GM21576 (cell line): ENCODE results near the gene RHBDL1.
A peak's percentile ranks its signal among the peaks of the same experiment; 100 is the strongest.

Experiments used
- ATAC-seq: cut with Tn5 transposase; IDR thresholded peaks from one replicate; pipeline ENCODE4 v1.9.1; 2021; ENCODE audit warnings: mild to moderate bottlenecking, moderate library complexity; ENCODE audit not compliant: unreplicated experiment

RHBDL1 gene

DNA sequence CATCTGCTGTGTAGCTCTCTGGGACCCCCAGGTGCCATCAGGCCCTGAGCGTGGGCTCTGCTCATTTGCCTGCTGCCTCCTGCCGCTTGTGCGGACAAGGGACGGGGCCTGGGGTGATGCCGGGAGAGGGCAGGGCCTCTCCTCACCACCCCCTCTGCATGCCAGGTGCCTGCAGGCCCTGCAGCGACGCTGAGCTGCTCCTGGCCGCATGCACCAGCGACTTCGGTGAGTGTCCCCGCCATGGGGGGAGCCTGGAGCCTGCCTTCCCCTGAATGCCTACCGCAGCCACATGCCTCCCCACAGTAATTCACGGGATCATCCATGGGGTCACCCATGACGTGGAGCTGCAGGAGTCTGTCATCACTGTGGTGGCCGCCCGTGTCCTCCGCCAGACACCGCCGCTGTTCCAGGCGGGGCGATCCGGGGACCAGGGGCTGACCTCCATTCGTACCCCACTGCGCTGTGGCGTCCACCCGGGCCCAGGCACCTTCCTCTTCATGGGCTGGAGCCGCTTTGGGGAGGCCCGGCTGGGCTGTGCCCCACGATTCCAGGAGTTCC is 41.4 kb downstream of the RHBDL1 start:
- ATAC-seq = no peak

DNA sequence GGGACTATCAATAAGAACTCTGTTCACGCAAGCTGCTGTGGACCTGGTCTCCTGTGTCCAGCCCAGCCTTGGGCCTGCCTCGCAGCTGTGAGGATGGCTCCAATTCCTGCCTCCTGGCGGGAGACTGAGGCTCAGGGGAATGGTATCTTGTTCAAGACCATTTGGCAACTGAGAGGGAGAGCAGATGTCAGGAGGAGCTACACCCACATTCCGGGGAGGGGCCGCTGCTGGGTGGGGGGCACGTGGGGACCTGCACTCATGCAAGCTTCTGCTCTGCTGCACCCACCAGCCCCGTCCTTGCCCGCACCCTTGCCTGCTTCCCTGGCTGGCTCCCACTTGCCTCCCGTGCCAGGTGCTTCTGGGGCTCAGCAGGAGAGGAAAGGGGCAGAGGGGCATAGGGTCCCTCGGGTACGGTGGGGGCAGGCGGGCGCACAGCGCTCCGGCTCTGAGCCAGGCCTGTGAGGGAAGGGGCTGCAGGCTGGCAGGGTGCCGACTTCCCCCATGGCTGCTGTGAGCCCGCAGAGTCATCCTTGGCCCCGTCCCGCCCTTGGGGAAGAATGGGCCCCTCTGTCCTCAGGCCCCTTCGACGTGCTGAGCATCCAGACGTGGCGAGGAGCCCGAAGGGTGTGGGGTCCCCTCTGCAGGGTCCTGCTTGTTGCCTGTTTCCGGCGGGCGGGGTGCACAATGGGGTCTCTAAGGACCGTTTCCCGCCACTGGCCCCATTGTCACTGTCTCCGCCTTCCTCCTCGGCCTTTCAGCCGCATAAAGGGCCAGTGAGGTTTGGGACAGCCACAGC is 42.2 kb downstream of the RHBDL1 start:
- no peak for ATAC-seq

DNA sequence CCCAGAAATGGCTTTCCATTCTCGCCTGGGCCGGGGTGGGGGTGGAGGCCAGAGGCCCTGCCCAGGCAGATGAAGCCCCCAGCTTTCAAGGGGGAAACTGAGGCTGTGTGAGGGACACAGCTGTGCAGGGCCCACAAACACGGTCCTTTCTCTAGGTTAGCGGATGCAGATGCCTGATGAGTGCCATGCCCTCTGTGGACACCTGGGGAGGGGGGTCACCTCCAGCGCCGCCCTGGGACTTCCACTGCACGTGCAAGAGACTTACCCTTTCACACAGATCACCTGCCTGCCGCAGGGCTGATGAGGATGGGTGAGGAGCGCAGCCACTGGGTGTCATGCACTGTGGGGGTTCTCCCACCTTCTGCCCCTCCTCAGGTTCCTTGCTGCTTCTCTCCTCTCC is 42.9 kb downstream of the RHBDL1 start:
- no peak for ATAC-seq

DNA sequence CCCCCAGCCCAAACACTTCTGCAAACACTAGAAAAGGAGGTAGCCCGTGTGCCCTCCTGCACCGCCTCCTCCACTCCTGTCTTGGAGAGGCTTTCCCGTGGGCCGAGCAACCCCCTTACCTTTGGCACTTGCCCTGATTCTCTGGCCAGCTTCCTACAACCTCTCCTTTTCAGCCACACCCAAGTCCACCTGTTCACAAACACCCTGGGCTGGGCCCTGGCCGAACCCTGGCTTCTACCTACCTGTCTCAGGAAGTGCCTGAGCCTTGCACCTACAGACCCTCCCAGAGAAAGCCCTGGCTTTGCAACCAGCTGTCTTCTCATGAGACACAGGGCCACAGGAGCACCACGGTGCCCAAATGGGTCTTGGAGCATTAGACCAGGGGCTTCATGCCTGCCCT is 43.5 kb downstream of the RHBDL1 start:
- no peak for ATAC-seq

DNA sequence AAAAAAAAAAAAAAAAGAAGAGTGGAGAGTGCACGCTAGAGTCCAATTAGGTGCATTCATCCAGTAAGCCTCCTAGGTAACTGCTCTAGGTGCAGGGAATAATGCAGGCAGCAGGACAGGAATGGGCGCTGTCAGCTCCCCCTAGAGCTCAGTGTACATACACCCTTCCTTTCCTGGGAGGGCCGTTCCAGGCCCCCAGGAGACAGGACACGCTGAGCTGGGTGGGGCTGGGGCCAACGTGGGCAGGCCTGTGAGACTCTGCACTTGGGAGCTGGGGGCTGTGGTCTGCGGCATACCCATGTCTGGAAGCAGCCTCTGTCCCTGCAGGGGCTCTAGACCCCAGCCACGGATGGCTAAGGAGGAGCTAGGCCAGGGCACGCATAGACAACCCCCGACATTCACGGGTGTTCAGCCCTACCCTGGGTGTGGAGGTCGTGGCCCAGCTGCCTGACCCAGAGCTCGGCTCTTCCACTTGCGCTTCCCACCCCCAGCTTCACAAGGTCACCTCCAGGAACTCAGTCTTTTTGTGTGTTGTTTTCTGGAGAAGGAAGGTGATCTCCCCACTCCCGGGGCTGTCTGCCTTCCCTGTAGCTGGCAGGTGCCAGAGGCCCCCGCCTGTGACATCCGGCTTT is 44.5 kb downstream of the RHBDL1 start:
- no peak for ATAC-seq

DNA sequence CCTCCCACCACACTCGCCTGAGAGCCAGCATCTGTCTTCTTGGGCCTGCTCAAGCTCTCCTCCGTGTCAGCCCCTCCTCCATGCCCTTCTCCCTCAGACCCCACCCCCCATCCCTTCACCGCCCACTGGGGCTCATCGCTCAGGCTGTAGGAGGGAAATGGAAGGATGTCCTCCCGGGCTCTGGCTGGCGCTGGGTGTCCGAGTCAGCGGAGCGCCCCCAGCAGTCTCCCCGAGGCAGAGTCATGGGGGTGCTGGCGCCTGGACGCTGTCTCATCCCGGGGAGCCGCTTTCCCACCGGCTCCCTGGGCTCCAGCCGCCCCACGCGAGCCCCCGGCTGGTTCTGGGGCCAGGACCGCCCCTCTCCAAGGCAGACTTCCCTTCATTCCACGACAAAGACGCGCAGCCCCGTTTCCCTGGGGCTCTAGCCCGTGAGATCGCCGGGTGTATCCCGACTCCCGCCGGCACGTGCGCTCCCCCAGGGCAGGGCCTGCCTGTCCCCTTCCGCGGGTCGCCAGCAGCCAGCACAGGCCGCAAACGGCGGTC is 45.0 kb downstream of the RHBDL1 start:
- peak; percentile 26 for ATAC-seq

DNA sequence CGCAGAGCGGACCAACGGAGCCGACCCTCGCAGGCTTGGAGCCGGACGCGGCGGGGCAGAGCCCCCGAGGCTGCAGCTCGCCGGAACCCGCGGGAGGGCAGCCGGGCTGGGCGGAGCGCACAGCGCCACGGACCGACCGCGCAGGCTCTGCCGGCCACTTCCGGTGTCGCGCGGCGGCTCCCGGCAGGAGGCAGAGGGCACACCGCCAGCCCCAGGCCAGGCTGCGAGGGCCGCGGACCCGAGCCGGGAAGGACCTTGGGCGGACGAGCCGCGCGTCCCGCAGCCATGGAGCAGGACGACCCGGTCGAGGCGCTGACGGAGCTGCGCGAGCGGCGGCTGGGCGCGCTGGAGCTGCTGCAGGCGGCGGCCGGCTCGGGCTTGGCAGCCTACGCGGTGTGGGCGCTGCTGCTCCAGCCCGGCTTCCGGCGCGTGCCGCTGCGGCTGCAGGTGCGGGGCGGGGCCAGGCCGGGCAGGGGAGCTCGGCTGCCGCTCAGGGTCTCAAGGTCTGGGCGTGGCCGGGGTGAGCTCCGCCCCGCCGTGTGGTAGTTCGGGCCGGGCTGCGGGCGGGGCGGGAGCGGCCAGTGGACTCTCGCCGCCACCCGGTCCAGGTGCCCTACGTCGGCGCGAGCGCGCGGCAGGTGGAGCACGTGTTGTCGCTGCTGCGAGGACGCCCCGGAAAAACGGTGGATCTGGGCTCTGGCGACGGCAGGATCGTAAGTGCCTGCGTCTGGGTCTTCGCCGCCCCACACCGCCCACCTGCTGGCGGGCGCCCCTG is 45.7 kb downstream of the RHBDL1 start, which contains the start of gene ANTKMT:
TSS of gene ANTKMT (plus strand) at position 157 of the 775 bp plus-strand sequence. CDS start at position 286, 129 bp downstream.
- ATAC-seq = peak; percentile 54

DNA sequence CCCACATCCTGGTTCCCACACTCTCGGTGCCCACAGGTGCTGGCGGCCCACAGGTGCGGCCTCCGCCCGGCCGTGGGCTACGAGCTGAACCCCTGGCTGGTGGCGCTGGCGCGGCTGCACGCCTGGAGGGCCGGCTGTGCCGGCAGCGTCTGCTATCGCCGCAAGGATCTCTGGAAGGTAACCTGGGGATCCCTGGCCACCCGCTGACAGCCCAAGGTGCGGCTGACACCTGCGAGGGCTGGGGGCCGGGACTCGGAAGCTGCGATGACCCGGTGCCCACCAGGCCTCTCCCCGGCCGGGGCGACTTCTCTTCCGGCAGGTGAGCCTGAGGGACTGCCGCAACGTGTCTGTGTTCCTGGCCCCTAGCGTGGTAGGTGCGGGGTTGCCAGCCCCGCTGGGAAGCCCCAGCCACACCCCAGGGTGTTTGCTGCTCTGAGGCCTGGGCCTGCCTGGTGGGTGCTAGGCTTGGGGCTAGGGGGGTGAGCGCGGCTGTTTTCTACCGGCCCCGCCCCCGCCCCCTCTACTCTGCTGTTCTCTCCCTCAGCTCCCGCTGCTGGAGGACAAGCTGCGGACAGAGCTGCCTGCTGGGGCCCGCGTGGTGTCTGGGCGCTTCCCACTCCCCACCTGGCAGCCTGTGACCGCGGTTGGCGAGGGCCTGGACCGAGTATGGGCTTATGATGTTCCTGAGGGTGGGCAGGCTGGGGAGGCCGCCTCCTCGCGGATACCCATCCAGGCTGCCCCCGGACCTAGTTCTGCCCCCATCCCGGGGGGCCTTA is 46.5 kb downstream of the RHBDL1 start:
- ATAC-seq = no peak

DNA sequence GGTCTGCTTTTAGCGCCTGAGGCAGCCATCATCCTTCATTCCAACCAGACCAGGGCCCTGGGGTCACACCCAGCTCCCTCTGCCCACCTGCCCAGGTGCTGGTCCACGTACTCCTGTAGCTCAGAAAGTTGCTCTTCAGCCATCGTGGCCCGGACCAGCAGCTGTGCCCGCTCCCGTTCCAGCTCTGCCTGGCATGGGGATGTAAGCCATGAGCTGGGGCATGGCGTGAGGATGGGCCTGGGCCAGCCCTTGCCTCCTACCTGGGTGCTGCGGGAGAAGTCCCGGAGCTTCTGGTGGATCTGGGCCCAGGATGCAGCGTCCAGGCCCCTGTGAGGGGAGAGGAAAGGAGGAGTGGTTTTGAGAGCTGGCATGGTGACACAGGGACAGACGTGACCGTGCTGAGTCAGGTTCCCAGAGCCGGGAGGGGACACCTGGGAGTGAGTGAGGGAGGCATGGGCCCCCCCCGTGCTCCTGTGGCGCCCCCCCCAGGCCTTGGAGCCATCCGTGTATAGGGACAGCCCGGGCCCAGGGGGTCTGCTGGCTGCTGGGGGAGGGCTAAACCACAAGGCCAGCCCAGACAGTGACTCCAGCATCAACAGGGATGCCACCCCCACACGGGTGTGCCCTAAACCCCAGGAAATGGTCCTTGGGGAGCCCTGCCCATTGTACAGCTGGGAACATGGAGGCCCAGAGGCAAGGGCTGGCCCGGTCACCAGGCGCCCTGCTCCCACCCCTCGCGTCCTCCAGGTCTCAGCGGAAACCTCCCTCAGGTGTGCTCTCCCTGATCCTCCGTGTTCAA is 47.6 kb downstream of the RHBDL1 start:
- ATAC-seq = no peak

DNA sequence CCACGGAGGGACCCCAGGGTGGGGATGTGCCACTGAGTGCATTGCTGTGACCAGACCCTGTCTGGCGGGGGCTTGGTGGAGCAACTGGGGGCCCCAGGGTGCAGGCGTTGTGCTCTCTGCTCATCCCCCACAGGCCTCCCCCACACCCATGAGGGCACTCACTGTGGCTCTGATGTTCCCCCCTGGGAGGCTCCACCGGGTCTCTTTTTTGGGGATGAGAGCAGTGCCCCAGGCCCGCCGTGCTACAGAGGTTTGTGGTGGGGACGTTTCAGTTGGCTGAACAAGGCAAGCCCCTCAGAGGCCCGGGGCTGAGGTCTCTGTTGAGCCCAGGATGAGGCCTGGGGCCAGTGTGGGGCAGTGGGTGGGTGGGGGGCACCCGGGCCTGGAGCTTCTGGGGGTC is 48.2 kb downstream of the RHBDL1 start:
- ATAC-seq = no peak

DNA sequence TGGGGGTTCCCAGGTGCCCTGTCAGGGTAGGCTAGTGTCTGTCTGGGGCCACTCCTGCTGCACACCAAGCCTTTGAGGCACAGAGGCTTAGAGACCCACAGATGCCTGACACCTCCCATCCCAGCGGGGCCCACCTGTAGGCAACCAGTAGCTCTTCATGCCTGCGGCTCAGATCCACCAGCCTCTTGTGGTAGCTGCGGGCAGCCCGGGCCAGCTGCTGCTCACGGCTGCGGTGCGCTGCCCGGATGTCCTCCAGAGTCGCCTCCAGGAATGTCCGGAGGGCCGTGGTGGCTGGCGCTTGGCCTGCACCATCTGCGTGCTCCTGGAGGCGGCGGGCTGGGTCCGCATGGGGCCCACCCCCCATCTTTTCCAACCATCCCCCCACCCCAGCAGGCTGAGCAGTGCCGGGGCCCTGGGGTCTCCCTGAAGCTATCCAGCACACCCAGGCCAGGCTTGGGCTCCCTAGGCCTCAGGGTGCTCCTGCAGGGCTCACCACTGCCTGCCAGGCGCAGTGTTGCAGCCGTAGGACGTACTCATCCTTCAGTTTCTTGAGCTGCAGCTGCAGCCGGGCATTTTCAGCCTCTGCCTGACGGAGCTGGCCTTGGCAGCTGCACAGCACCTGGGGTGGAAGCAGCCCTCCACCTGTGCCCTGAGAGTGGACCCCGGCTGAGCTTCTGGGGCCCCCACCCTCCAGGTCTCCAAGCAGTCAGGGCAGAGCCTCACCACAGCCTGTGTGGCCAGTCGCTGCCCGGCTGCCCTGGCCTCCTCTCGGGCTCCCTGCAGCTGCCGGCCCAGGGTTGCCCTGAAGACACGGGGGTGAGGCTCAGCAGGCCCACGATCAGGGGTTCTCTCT is 48.9 kb downstream of the RHBDL1 start:
- ATAC-seq = no peak

DNA sequence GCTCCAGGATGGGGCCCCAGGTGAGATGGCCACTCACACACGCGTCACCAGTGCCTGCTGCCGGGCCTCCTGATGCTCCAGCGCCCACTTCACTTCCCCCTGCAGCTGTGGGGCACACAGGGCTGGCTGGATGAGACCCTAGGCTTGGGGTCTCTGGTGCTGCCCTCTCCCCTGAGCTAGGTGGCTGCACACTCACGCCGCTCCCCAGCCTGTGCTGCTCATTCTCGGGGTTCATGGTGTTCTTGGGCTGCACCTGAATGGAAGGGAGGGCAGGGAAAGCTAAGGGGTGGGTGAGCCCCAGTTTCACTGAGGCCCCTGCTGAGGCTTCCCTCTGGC is 49.5 kb downstream of the RHBDL1 start:
- no peak for ATAC-seq

DNA sequence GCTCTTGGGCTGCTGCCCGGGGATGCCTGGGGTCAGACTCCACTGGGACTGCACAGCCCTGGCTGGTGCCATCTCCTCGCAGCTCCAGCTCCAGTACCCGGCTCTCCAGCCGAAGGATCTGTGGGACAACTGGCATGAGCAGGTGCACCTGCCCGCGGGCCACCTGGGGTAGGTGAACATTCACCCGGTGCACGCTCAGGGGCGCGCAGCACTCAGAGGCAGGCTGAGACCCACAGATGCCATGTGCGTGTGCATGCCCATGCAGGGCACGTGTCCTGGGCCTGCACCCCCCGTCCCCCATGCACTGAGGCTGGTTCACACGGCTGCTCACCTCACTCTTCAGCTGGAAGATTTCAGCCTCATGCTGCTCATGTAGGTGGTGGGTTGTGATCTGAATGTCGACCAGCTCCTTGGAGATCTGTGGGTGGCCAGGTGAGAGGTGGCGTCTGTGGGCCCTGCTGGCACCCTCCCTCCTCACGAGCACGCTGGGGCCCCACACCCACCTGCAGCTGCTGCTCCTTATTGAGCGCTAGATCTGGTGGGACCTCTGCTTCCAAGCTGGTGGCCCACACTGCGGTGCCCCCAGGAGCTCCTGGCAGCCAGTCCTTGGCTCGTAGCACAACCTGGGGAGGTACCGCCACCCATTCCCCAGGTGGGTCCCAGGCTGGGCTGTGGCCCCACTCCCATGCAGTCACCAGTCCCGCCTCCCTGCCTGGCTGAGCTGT is 50.2 kb downstream of the RHBDL1 start:
- no peak for ATAC-seq

DNA sequence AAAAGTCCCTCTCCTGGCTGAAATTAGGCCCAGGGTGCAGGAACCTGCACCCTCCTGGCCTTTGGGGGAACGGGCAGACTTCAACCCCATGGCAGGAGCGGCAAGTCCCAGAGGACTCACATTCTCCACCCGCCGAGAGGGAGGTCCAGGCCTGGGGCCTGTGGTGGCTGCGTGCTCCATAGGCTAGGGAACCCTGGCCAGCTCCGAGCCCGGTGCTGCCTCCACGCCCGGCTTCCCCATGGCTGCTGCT is 50.6 kb downstream of the RHBDL1 start:
- ATAC-seq = no peak

DNA sequence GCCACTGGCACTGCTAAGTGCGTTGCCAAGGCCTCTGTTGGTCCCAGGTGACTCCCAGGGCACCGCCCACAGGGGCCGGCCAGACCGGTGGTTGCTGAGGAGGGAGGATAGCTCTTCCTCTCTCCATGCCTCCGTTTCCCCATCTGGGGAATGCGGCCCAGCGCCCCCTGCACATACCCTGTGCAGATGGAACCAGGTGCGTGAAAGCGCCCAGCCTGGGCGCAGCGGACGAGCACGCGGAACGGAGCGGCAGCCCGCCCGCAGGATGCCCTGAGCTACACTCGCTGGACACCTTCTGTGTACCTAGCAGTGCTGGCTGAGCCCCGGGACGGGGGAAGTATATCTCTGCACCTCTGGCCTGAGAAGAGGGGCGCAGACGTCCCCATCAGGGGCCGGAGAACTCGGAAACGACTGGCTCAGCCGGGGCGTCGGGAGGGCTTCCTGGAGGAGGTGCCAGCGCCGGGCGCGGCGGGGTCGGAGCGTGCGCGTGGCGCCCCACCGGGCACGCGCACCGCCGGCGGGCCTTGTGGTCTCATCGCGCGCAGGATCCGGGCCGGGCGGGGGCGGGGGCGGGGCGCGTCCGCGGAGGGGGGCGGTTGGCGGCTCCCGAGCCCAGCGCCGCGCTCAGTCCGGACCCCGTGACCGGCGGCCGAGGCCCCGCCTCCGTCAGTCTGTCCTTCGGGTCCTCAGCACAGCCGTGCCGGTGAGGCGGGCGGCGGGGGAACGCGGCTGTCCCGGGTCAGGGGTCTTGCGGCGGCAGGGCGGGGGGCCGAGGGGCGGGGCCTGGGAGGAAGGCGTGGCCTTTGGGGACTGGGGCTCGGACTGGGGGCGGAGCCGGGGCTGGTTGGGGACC is 51.2 kb downstream of the RHBDL1 start, which contains the start of the genes CCDC78 and HAGHL:
TSS of gene CCDC78 (minus strand) at position 6 of the 853 bp plus-strand sequence. CDS start 76 bp downstream, outside the sequence.
TSS of gene HAGHL (plus strand) at position 669 of the 853 bp plus-strand sequence. CDS start 404 bp downstream, outside the sequence.
- ATAC-seq = no peak

DNA sequence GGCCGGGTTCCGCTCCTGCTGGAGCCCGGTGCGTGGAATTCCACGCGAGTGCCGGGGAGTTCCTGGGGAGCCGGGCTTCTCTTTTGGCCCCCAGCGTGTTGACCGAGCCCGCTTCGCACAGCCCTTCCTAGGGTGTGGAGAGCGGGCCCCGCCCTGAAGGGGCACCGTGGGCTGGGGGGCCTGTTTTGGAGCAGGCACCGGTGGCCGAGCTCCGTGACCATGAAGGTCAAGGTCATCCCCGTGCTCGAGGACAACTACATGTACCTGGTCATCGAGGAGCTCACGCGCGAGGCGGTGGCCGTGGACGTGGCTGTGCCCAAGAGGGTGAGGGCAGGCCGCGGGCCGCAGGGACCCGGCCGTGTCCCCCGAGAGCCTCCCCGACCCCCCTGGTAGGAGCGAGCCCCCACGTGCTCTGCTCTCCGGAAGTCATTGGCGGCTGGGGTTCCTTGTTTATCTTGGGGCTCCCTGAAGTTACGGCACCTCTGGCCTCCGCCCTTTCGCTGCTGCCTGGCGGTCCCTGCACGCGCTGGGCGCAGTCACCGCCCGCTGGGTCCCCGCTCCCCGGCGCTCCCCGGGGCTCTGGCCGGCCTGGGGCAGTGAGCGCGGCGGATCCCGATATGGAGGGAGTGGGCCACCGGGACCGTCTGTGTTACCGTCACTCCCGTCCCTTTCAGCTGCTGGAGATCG is 52.0 kb downstream of the RHBDL1 start:
- no peak for ATAC-seq
